ENCODE data around the gene LRRFIP1. TPM values are rescaled to one million over a fixed set of nuclear protein-coding genes. Genes with fewer than 3 reads are reported as not detected.

Gene LRRFIP1
- total and polyA plus RNA-seq, 2 of the 13 experiments (the other 11 are each of a cell fraction or from before 2014, with no cell fraction given) = 15.9 to 40.5 TPM

- TF ChIP-seq ZMYM3 (CRISPR knock-in tag; IDR thresholded peaks at IDR 0.05) (peak; percentile 72; the same call in 1 of the 2 replicates), HOXA9 (CRISPR knock-in tag; IDR thresholded peaks at IDR 0.05; ENCODE audit: borderline replicate concordance) (no peak), TOPORS (CRISPR knock-in tag; IDR thresholded peaks at IDR 0.05) (no peak), NR2F1 (CRISPR knock-in tag; IDR thresholded peaks at IDR 0.05) (no peak), FOXK1 (CRISPR knock-in tag; IDR thresholded peaks at IDR 0.05; ENCODE audit: borderline replicate concordance, low read depth) (peak; percentile 71; the same call in 1 of the 2 replicates), ZNF850 (CRISPR knock-in tag; conservative IDR thresholded peaks at IDR 0.05) (no peak), MIXL1 (CRISPR knock-in tag; IDR thresholded peaks at IDR 0.05) (peak; percentile 83), ZNF557 (CRISPR knock-in tag; IDR thresholded peaks at IDR 0.05) (0 out of 2 replicates have a peak, but pooled peaks have one; percentile 75), MXD4 (CRISPR knock-in tag; IDR thresholded peaks at IDR 0.05) (no peak; the same call in 1 of the 2 replicates), HNF1A (IDR thresholded peaks at IDR 0.05; ENCODE audit: low read depth) (peak; percentile 51; the same call in 1 of the 2 replicates), HNF1A (CRISPR knock-in tag; IDR thresholded peaks at IDR 0.05; ENCODE audit: borderline replicate concordance) (peak; percentile 40; the same call in 1 of the 2 replicates), ETV6 (CRISPR knock-in tag; conservative IDR thresholded peaks at IDR 0.05) (no peak), AKNA (CRISPR knock-in tag; IDR thresholded peaks at IDR 0.05; ENCODE audit: borderline replicate concordance) (no peak), DMAP1 (CRISPR knock-in tag; IDR thresholded peaks at IDR 0.05) (peak; percentile 48; the same call in 1 of the 2 replicates), LBX2 (CRISPR knock-in tag; IDR thresholded peaks at IDR 0.05; ENCODE audit: borderline replicate concordance) (no peak), BRF2 (CRISPR knock-in tag; IDR thresholded peaks at IDR 0.05) (no peak), DPF2 (CRISPR knock-in tag; IDR thresholded peaks at IDR 0.05; ENCODE audit: borderline replicate concordance, low read depth) (peak; percentile 96)
Observed at GRCh38 chr2:237733677-237734300, 106.4 kb downstream of the LRRFIP1 start (continued).

Data from HepG2 (cell line).